BE2C (cell line): ENCODE measurements around the gene ILF3.

Source experiments
- DNase-seq: peaks from one replicate; pipeline ENCODE4 v3.0.0-alpha.2; 2020
- H3K27me3 ChIP-seq: fragments of 250-450 bp; sonication (Bioruptor Pico); 2 replicates; pipeline ENCODE4 v1.5.1; 2020; ENCODE audit warnings: mild to moderate bottlenecking
- H3K36me3 ChIP-seq: fragments of 250-450 bp; sonication (Bioruptor Pico); 2 replicates; pipeline ENCODE4 v1.5.1; 2020; ENCODE audit warnings: mild to moderate bottlenecking
- H3K4me1 ChIP-seq: fragments of 250-450 bp; sonication (Bioruptor Pico); 2 replicates; pipeline ENCODE4 v1.5.1; 2020
- H3K4me3 ChIP-seq: 2 replicates; pipeline ENCODE4 v1.5.1; 2011; ENCODE audit warnings: low read depth, low read length
- H3K9me3 ChIP-seq: fragments of 250-450 bp; sonication (Bioruptor Pico); 2 replicates; pipeline ENCODE4 v1.5.1; 2020
- CTCF ChIP-seq: IDR thresholded peaks from 2 replicates; pipeline ENCODE4 v1.5.1; 2012; ENCODE audit warnings: mild to moderate bottlenecking, low read depth, low read length

The ILF3 gene

GRCh38 chr19:10677751-10678150 is 23.6 kb downstream of the ILF3 start:
- Histone ChIP-seq H3K9me3 (no peaks in the 10 kb centered on the region), H3K4me1 (no peaks in the 10 kb centered on the region), H3K27me3 (no peaks in the 10 kb centered on the region), H3K36me3 (peaks cover 92% of the 10 kb centered on the region), H3K4me3 (no peak overlapping the region)
- no peak for DNase-seq
- no peak for TF ChIP-seq CTCF

GRCh38 chr19:10678813-10679212 is 24.7 kb downstream of the ILF3 start:
- TF ChIP-seq CTCF, result no peak
- Histone ChIP-seq H3K36me3 (peaks cover 92% of the 10 kb centered on the region), H3K4me3 (no peak overlapping the region), H3K27me3 (no peaks in the 10 kb centered on the region), H3K9me3 (no peaks in the 10 kb centered on the region), H3K4me1 (no peaks in the 10 kb centered on the region)
- DNase-seq, result no peak

- H3K27me3 ChIP-seq, result no peaks in the 10 kb centered on the region
- no peak overlapping the region for H3K4me3 ChIP-seq
- H3K36me3 ChIP-seq, result peaks cover 96% of the 10 kb centered on the region
- no peaks in the 10 kb centered on the region for H3K4me1 ChIP-seq
- no peak for TF ChIP-seq CTCF
- no peak for DNase-seq
- H3K9me3 ChIP-seq, result no peaks in the 10 kb centered on the region
Observed at GRCh38 chr19:10679743-10680142, 25.6 kb downstream of the ILF3 start.

GRCh38 chr19:10680545-10681135 is 26.5 kb downstream of the ILF3 start:
- DNase-seq, result no peak
- TF ChIP-seq CTCF, result no peak
- Histone ChIP-seq H3K4me3 (no peak overlapping the region), H3K36me3 (peaks cover 97% of the 10 kb centered on the region), H3K4me1 (no peaks in the 10 kb centered on the region), H3K9me3 (no peaks in the 10 kb centered on the region), H3K27me3 (no peaks in the 10 kb centered on the region)

- Histone ChIP-seq H3K36me3 (peaks cover 98% of the 10 kb centered on the region), H3K4me1 (no peaks in the 10 kb centered on the region), H3K9me3 (no peaks in the 10 kb centered on the region), H3K4me3 (no peak overlapping the region), H3K27me3 (no peaks in the 10 kb centered on the region)
- TF ChIP-seq CTCF, result no peak
- DNase-seq, result no peak
Observed at GRCh38 chr19:10681658-10682057, 27.5 kb downstream of the ILF3 start.

- H3K4me3 ChIP-seq, result no peak overlapping the region
- peaks cover 96% of the 10 kb centered on the region for H3K36me3 ChIP-seq
- H3K9me3 ChIP-seq, result no peaks in the 10 kb centered on the region
- H3K4me1 ChIP-seq, result no peaks in the 10 kb centered on the region
- no peak for DNase-seq
- no peak for TF ChIP-seq CTCF
- no peaks in the 10 kb centered on the region for H3K27me3 ChIP-seq
Observed at GRCh38 chr19:10682397-10683063, 28.4 kb downstream of the ILF3 start.
